ENCODE results near the gene WDPCP. TPM values are rescaled to one million over a fixed set of nuclear protein-coding genes. Genes with fewer than 3 reads are reported as not detected.
A peak's percentile ranks its signal among the peaks of the same experiment; 100 is the strongest.

Gene WDPCP
- total RNA-seq, 2 experiments from 2014 or later, result 14.8 to 29.3 TPM

- Histone ChIP-seq H3K4me3 (ENCODE audit: low read depth, low read length, poor library complexity, severe bottlenecking) (no peak overlapping the region), H3K4me1 (ENCODE audit: insufficient read depth, low read length, poor library complexity, severe bottlenecking) (no peaks in the 10 kb centered on the region), H3K36me3 (ENCODE audit: insufficient read depth, low read length) (no peaks in the 10 kb centered on the region), H3K9me3 (ENCODE audit: low read length) (no peaks in the 10 kb centered on the region), H2AFZ (ENCODE audit: low read length) (no peak overlapping the region), H4K20me1 (ENCODE audit: insufficient read depth, low read length) (no peaks in the 10 kb centered on the region), H3K27ac (ENCODE audit: low read depth, low read length, poor library complexity, severe bottlenecking) (no peak overlapping the region), H3K79me2 (ENCODE audit: insufficient read depth, low read depth, low read length) (no peaks in the 10 kb centered on the region), H3K9me2 (ENCODE audit: insufficient read depth, low read length) (no peaks in the 10 kb centered on the region), H3K4me2 (ENCODE audit: low read length) (no peak overlapping the region)
- ChIA-PET POLR2A (interaction anchor here (0.5 to 0.7 kb wide), 2 partner anchors 10 to 1617 kb away, joined by 3 read pairs; no protein-coding TSS in a partner anchor), CTCF (ENCODE audit: unreplicated experiment) (no interaction called here)
- no peak for TF ChIP-seq EZH2phosphoT487 (IDR thresholded peaks at IDR 0.05; ENCODE audit: borderline replicate concordance, low read depth, low read length)
- peak; percentile 46 for TF ChIP-seq CTCF (conservative IDR thresholded peaks at IDR 0.05; ENCODE audit: low read length)
- no peak for DNase-seq (ENCODE audit: low spot score)
- intact Hi-C loops (cut with micrococcal nuclease; ENCODE audit: unreplicated experiment), result loop anchor here (10.0 kb wide), 2 partner anchors 350 to 640 kb away; no protein-coding TSS in a partner anchor
- BruUV-seq (replicated peaks), result no TSS peak
Measured at GRCh38 chr2:63425079-63425416, 163.2 kb downstream of the WDPCP start.

- H3K79me2 ChIP-seq (ENCODE audit: insufficient read depth, low read depth, low read length), result no peaks in the 10 kb centered on the region
- peak; percentile 72 for DNase-seq (ENCODE audit: low spot score)
- no TSS peak for BruUV-seq (replicated peaks)
- H2AFZ ChIP-seq (ENCODE audit: low read length), result peak overlapping the region; percentile 17; the same call in 1 of the 2 replicates
- TF ChIP-seq CTCF (conservative IDR thresholded peaks at IDR 0.05; ENCODE audit: low read length) (peak; percentile 91), EZH2phosphoT487 (IDR thresholded peaks at IDR 0.05; ENCODE audit: borderline replicate concordance, low read depth, low read length) (no peak)
- POLR2A ChIA-PET, result interaction anchor here (0.5 to 0.7 kb wide), 2 partner anchors 9 to 1616 kb away, joined by 3 read pairs; no protein-coding TSS in a partner anchor
- intact Hi-C loops (cut with micrococcal nuclease; ENCODE audit: unreplicated experiment), result loop anchor here (10.0 kb wide), 2 partner anchors 350 to 640 kb away; no protein-coding TSS in a partner anchor
- H3K4me3 ChIP-seq (ENCODE audit: low read depth, low read length, poor library complexity, severe bottlenecking), result no peak overlapping the region
- no peaks in the 10 kb centered on the region for H3K9me3 ChIP-seq (ENCODE audit: low read length)
- H3K36me3 ChIP-seq (ENCODE audit: insufficient read depth, low read length), result no peaks in the 10 kb centered on the region
- no peak overlapping the region for H3K27ac ChIP-seq (ENCODE audit: low read depth, low read length, poor library complexity, severe bottlenecking)
- CTCF ChIA-PET (ENCODE audit: unreplicated experiment), result interaction anchor here (0.7 kb wide), 1 partner anchor 12 kb away, joined by 4 read pairs; no protein-coding TSS in a partner anchor
- no peaks in the 10 kb centered on the region for H4K20me1 ChIP-seq (ENCODE audit: insufficient read depth, low read length)
- H3K4me1 ChIP-seq (ENCODE audit: insufficient read depth, low read length, poor library complexity, severe bottlenecking), result no peaks in the 10 kb centered on the region
- no peaks in the 10 kb centered on the region for H3K9me2 ChIP-seq (ENCODE audit: insufficient read depth, low read length)
- no peak overlapping the region for H3K4me2 ChIP-seq (ENCODE audit: low read length)
Measured at GRCh38 chr2:63424329-63425078, 163.8 kb downstream of the WDPCP start.

GRCh38 chr2:63422556-63422955 lies 165.7 kb downstream of the WDPCP start:
- intact Hi-C loops (cut with micrococcal nuclease; ENCODE audit: unreplicated experiment), result loop anchor here (10.0 kb wide), 2 partner anchors 348 to 638 kb away; no protein-coding TSS in a partner anchor
- H3K4me2 ChIP-seq (ENCODE audit: low read length), result no peak overlapping the region
- TF ChIP-seq EZH2phosphoT487 (IDR thresholded peaks at IDR 0.05; ENCODE audit: borderline replicate concordance, low read depth, low read length) (no peak), CTCF (conservative IDR thresholded peaks at IDR 0.05; ENCODE audit: low read length) (no peak)
- H3K4me3 ChIP-seq (ENCODE audit: low read depth, low read length, poor library complexity, severe bottlenecking), result no peak overlapping the region
- H3K79me2 ChIP-seq (ENCODE audit: insufficient read depth, low read depth, low read length), result no peaks in the 10 kb centered on the region
- ChIA-PET CTCF (ENCODE audit: unreplicated experiment) (no interaction called here), POLR2A (interaction anchor here (1.1 to 1.2 kb wide), 2 partner anchors 9 to 234 kb away, joined by 3 read pairs; no protein-coding TSS in a partner anchor)
- no peaks in the 10 kb centered on the region for H3K4me1 ChIP-seq (ENCODE audit: insufficient read depth, low read length, poor library complexity, severe bottlenecking)
- no peaks in the 10 kb centered on the region for H3K9me2 ChIP-seq (ENCODE audit: insufficient read depth, low read length)
- no peaks in the 10 kb centered on the region for H4K20me1 ChIP-seq (ENCODE audit: insufficient read depth, low read length)
- H3K27ac ChIP-seq (ENCODE audit: low read depth, low read length, poor library complexity, severe bottlenecking), result no peak overlapping the region
- BruUV-seq (replicated peaks), result no TSS peak
- no peak for DNase-seq (ENCODE audit: low spot score)
- no peaks in the 10 kb centered on the region for H3K9me3 ChIP-seq (ENCODE audit: low read length)
- H2AFZ ChIP-seq (ENCODE audit: low read length), result no peak overlapping the region
- no peaks in the 10 kb centered on the region for H3K36me3 ChIP-seq (ENCODE audit: insufficient read depth, low read length)

Data from OCI-LY7 (cell line).